Vagina (tissue), 2 donors: Measurements from ENCODE around the gene PNPLA1. TPM values are rescaled to one million over a fixed set of nuclear protein-coding genes. Genes with fewer than 3 reads are reported as not detected.
"Not testable (repeated sequence)": the region's sequence is repeated elsewhere in the genome, so short reads cannot be mapped to it uniquely, and the experiment has no call there.

Source experiments
- DNase-seq, 2 donors: peaks; one replicate each; pipeline ENCODE4 v3.0.0-alpha.2; 2017; ENCODE audit errors: extremely low spot score in 2 of 2
- H3K27ac ChIP-seq: fragments of 200-600 bp; sonication (generic); one replicate; pipeline ENCODE4 v1.5.1; 2019
- H3K27me3 ChIP-seq: fragments of 200-600 bp; sonication (generic); one replicate; pipeline ENCODE4 v1.5.1; 2019
- H3K36me3 ChIP-seq, 2 donors: fragments of 200-600 bp; sonication (generic); one replicate each; pipeline ENCODE4 v1.5.1; 2017 to 2019
- H3K4me1 ChIP-seq: fragments of 200-600 bp; sonication (generic); one replicate; pipeline ENCODE4 v1.5.1; 2019
- H3K4me3 ChIP-seq, 2 donors: fragments of 200-600 bp; sonication (generic); 1 replicate in 1 of 2; 2 replicates in 1 of 2; pipeline ENCODE4 v1.5.1; 2016 to 2019
- H3K9me3 ChIP-seq: fragments of 200-600 bp; sonication (generic); one replicate; pipeline ENCODE4 v1.5.1; 2019
- CTCF ChIP-seq, 3 experiments: fragments of 450-650 bp in 2 of 3; fragments of 200-600 bp in 1 of 3; sonication (generic) in 1 of 3; IDR thresholded peaks; one replicate each; pipeline ENCODE4 v1.5.1; 2017 to 2019; ENCODE audit warnings: antibody characterized with exemption in 3 of 3, mild to moderate bottlenecking in 2 of 3, moderate library complexity in 2 of 3
- POLR2A ChIP-seq, 2 donors: fragments of 450-650 bp; IDR thresholded peaks; one replicate each; pipeline ENCODE4 v1.6.1; 2017; ENCODE audit warnings: antibody characterized with exemption in 2 of 2, mild to moderate bottlenecking in 2 of 2, moderate library complexity in 2 of 2
- POLR2AphosphoS5 ChIP-seq, 2 donors: sonication (generic); formaldehyde crosslinking; IDR thresholded peaks; one replicate each; pipeline ENCODE4 v1.9.0; 2017; ENCODE audit warnings: antibody characterized with exemption in 2 of 2, mild to moderate bottlenecking in 2 of 2, low read depth in 1 of 2; ENCODE audit not compliant: insufficient read depth in 1 of 2
- intact Hi-C: fragments of 100-400 bp; cut with DNase I; formaldehyde crosslinking; loops from one replicate; pipeline ENCODE4 v1.15.1; 2023
- total RNA-seq: library from RNA; depleted of rRNA; stranded (reverse); fragments of >200 nt; gene quantifications from one replicate; pipeline ENCODE4 v1.2.3, GENCODE V29; 2016

PNPLA1 gene
- total RNA-seq, 1 donor from 2014 or later: not detected

- peak in 1 of 2 donors; percentile 6 for TF ChIP-seq POLR2AphosphoS5 (IDR thresholded peaks at IDR 0.05; ENCODE audit: insufficient read depth in 1 of 2, low read depth in 1 of 2)
- TF ChIP-seq POLR2A (IDR thresholded peaks at IDR 0.05): no peak
- peaks cover 17% of the 10 kb centered on the region for H3K4me1 ChIP-seq
- H3K27ac ChIP-seq: peak overlapping the region; percentile 46
- no peaks in the 10 kb centered on the region for H3K27me3 ChIP-seq
- no peaks in the 10 kb centered on the region for H3K9me3 ChIP-seq
- no peaks in the 10 kb centered on the region for H3K36me3 ChIP-seq
- DNase-seq: no peak
- intact Hi-C loops: no loop called here
- no peak overlapping the region for H3K4me3 ChIP-seq
These were observed 65.1 kb downstream of the PNPLA1 start for GRCh38 chr6:36334832-36335459.

GRCh38 chr6:36335465-36336207 is 65.8 kb downstream of the PNPLA1 start:
- peaks cover 18% of the 10 kb centered on the region for H3K4me1 ChIP-seq
- no peak for DNase-seq
- intact Hi-C loops: no loop called here
- no peaks in the 10 kb centered on the region for H3K9me3 ChIP-seq
- H3K4me3 ChIP-seq: no peak overlapping the region
- no peaks in the 10 kb centered on the region for H3K36me3 ChIP-seq
- TF ChIP-seq CTCF (IDR thresholded peaks at IDR 0.05): no peak
- no peak for TF ChIP-seq POLR2A (IDR thresholded peaks at IDR 0.05)
- TF ChIP-seq POLR2AphosphoS5 (IDR thresholded peaks at IDR 0.05; ENCODE audit: insufficient read depth in 1 of 2, low read depth in 1 of 2): peak in 1 of 2 donors; percentile 3
- H3K27me3 ChIP-seq: no peaks in the 10 kb centered on the region
- H3K27ac ChIP-seq: no peak overlapping the region

- H3K27me3 ChIP-seq: no peaks in the 10 kb centered on the region
- peaks cover 24% of the 10 kb centered on the region for H3K4me1 ChIP-seq
- no peaks in the 10 kb centered on the region for H3K36me3 ChIP-seq
- TF ChIP-seq POLR2AphosphoS5 (IDR thresholded peaks at IDR 0.05; ENCODE audit: insufficient read depth in 1 of 2, low read depth in 1 of 2): no peak
- no peak for TF ChIP-seq CTCF (IDR thresholded peaks at IDR 0.05)
- TF ChIP-seq POLR2A (IDR thresholded peaks at IDR 0.05): no peak
- H3K4me3 ChIP-seq: no peak overlapping the region
- H3K9me3 ChIP-seq: no peaks in the 10 kb centered on the region
- H3K27ac ChIP-seq: no peak overlapping the region
- intact Hi-C loops: no loop called here
- DNase-seq: no peak
These were observed 66.4 kb downstream of the PNPLA1 start for GRCh38 chr6:36336208-36336710.

GRCh38 chr6:36336779-36337241 is 67.0 kb downstream of the PNPLA1 start, which contains the start of gene BNIP5:
Gene BNIP5 (minus strand): TSS chr6:36336888. CDS start chr6:36330690, 6,198 bp downstream.
- TF ChIP-seq CTCF (IDR thresholded peaks at IDR 0.05) (no peak), POLR2AphosphoS5 (IDR thresholded peaks at IDR 0.05; ENCODE audit: insufficient read depth in 1 of 2, low read depth in 1 of 2) (no peak)
- no peak for DNase-seq
- Histone ChIP-seq H3K27me3 (no peaks in the 10 kb centered on the region), H3K4me1 (peaks cover 24% of the 10 kb centered on the region), H3K27ac (no peak within 1 kb of the TSS), H3K9me3 (no peaks in the 10 kb centered on the region), H3K36me3 (no peaks in the 10 kb centered on the region), H3K4me3 (no peak within 1 kb of the TSS)
- intact Hi-C loops: no loop called here

- H3K4me3 ChIP-seq: no peak overlapping the region
- TF ChIP-seq CTCF (IDR thresholded peaks at IDR 0.05): no peak
- TF ChIP-seq POLR2A (IDR thresholded peaks at IDR 0.05): no peak
- no peak for TF ChIP-seq POLR2AphosphoS5 (IDR thresholded peaks at IDR 0.05; ENCODE audit: insufficient read depth in 1 of 2, low read depth in 1 of 2)
- H3K27ac ChIP-seq: no peak overlapping the region
- intact Hi-C loops: no loop called here
- no peaks in the 10 kb centered on the region for H3K9me3 ChIP-seq
- H3K36me3 ChIP-seq: no peaks in the 10 kb centered on the region
- H3K27me3 ChIP-seq: no peaks in the 10 kb centered on the region
- peaks cover 24% of the 10 kb centered on the region for H3K4me1 ChIP-seq
- DNase-seq: no peak
These were observed 68.0 kb downstream of the PNPLA1 start for GRCh38 chr6:36337814-36338213.

GRCh38 chr6:36338223-36338622 is 68.4 kb downstream of the PNPLA1 start:
- not testable (repeated sequence) for H3K27me3 ChIP-seq, H3K27ac ChIP-seq

More at GRCh38 chr6:36338223-36338622, 68.4 kb downstream of the PNPLA1 start:
- peaks cover 24% of the 10 kb centered on the region for H3K4me1 ChIP-seq
- H3K36me3 ChIP-seq, intact Hi-C loops, H3K4me3 ChIP-seq, H3K9me3 ChIP-seq, DNase-seq: not testable (repeated sequence)
